GM18519 (cell line): ENCODE results near the gene C10orf95.

Experiments used
- ATAC-seq: cut with Tn5 transposase; IDR thresholded peaks from one replicate; pipeline ENCODE4 v1.9.1; 2021; ENCODE audit warnings: mild to moderate bottlenecking, moderate library complexity; ENCODE audit not compliant: unreplicated experiment, low FRiP score

The C10orf95 gene

DNA sequence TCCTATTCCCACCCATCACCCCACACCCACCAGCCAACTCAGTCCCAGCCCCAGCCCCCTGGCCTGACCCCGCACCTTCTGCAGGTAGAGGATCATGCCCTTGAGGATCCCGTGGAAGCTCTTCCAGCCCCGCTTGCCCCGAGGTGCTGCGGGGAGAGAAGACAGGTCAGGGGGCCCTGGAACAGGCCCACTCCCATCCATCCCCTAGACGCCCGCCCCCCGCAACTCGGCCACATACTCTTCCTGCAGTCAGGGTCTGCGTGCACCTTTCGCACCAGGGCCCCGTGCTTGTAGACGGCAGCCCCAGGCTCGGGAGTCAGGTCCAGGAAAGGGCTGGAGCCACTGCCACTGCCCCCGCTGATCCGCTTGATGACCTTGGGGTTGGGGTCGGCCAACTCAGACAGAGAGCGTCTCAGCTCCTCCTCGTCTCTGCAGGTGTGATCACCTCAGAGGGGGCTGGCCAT, 46.2 kb downstream of the C10orf95 start:
- no peak for ATAC-seq

- ATAC-seq, result no peak
Measured at GRCh38 chr10:102404361-102405107, 46.8 kb downstream of the C10orf95 start.

- ATAC-seq, result no peak
Measured at GRCh38 chr10:102403115-102403514, 48.2 kb downstream of the C10orf95 start.

- ATAC-seq, result no peak
Measured at GRCh38 chr10:102402512-102402896, 48.8 kb downstream of the C10orf95 start.

GRCh38 chr10:102401735-102402511, 49.4 kb downstream of the C10orf95 start:
- ATAC-seq, result no peak

DNA sequence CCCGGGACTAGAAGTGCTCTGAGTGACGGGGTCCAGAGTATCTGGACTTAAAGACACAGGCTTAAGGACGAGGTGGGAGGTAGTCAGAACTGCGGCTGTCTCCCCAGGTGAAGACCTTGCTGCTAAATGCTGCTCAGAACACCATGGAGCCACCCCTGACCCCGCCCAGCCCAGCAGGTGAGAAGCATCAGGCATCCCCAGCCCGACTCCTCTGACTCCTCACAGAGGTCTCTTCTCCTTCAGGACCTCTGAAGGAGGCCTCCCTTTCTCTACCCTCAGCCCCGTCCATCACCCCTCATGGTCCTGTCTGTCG, 50.0 kb downstream of the C10orf95 start:
- no peak for ATAC-seq

- no peak for ATAC-seq
Measured at GRCh38 chr10:102400598-102401341, 50.6 kb downstream of the C10orf95 start.

- no peak for ATAC-seq
Measured at GRCh38 chr10:102400076-102400475, 51.3 kb downstream of the C10orf95 start.
